ENCODE data around the gene KIFC3. TPM values are rescaled to one million over a fixed set of nuclear protein-coding genes. Genes with fewer than 3 reads are reported as not detected.

KIFC3 gene
- total RNA-seq, 1 donor from 2014 or later = 15.4 TPM

- H3K4me3 Mint-ChIP-seq (ENCODE audit: unreplicated experiment) = no peak overlapping the region
- H3K4me1 Mint-ChIP-seq (ENCODE audit: unreplicated experiment) = no peaks in the 10 kb centered on the region
These were observed 26.2 kb upstream of the KIFC3 start for GRCh38 chr16:57828272-57829161.

GRCh38 chr16:57826706-57827625 lies 24.7 kb upstream of the KIFC3 start:
- no peaks in the 10 kb centered on the region for H3K36me3 Mint-ChIP-seq (ENCODE audit: low read depth, unreplicated experiment)
- H3K27me3 Mint-ChIP-seq (ENCODE audit: unreplicated experiment) = peaks cover 3% of the 10 kb centered on the region
- H3K27ac Mint-ChIP-seq (ENCODE audit: unreplicated experiment) = no peak overlapping the region
- DNase-seq (ENCODE audit: low spot score) = no peak
- no peak overlapping the region for H3K4me3 Mint-ChIP-seq (ENCODE audit: unreplicated experiment)
- H3K9me3 Mint-ChIP-seq (ENCODE audit: unreplicated experiment) = no peaks in the 10 kb centered on the region
- TF ChIP-seq CTCF (IDR thresholded peaks at IDR 0.05; ENCODE audit: unreplicated experiment) = no peak
- no peaks in the 10 kb centered on the region for H3K4me1 Mint-ChIP-seq (ENCODE audit: unreplicated experiment)

More at GRCh38 chr16:57828272-57829161, 26.2 kb upstream of the KIFC3 start:
- no peaks in the 10 kb centered on the region for H3K9me3 Mint-ChIP-seq (ENCODE audit: unreplicated experiment)
- no peaks in the 10 kb centered on the region for H3K36me3 Mint-ChIP-seq (ENCODE audit: low read depth, unreplicated experiment)
- H3K27ac Mint-ChIP-seq (ENCODE audit: unreplicated experiment) = no peak overlapping the region
- TF ChIP-seq CTCF (IDR thresholded peaks at IDR 0.05; ENCODE audit: unreplicated experiment) = peak; percentile 12
- H3K27me3 Mint-ChIP-seq (ENCODE audit: unreplicated experiment) = peaks cover 3% of the 10 kb centered on the region
- no peak for DNase-seq (ENCODE audit: low spot score)

DNA sequence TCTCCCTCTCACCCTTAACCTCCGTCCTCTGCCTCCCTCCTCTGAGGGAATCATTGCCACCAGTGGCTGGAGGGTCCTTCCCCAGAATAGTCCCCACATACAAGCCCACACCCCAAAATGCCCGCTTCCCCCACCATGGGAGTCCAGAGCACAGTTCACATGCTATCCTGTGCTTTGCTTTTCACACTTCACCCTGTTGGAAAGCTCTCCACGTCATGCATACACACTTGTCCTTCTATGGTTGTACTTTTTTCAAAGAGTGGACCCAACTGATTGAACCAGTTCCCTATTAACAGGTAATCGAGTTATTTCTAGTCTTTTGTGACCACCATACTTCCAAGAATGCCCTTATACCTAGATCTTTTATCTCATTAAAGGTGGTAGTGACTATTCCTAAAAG lies 23.8 kb upstream of the KIFC3 start:
- no peak for DNase-seq (ENCODE audit: low spot score)
- no peak overlapping the region for H3K27ac Mint-ChIP-seq (ENCODE audit: unreplicated experiment)
- no peaks in the 10 kb centered on the region for H3K9me3 Mint-ChIP-seq (ENCODE audit: unreplicated experiment)
- H3K4me3 Mint-ChIP-seq (ENCODE audit: unreplicated experiment) = no peak overlapping the region
- H3K27me3 Mint-ChIP-seq (ENCODE audit: unreplicated experiment) = peaks cover 3% of the 10 kb centered on the region
- no peaks in the 10 kb centered on the region for H3K4me1 Mint-ChIP-seq (ENCODE audit: unreplicated experiment)
- TF ChIP-seq CTCF (IDR thresholded peaks at IDR 0.05; ENCODE audit: unreplicated experiment) = no peak
- no peaks in the 10 kb centered on the region for H3K36me3 Mint-ChIP-seq (ENCODE audit: low read depth, unreplicated experiment)

DNA sequence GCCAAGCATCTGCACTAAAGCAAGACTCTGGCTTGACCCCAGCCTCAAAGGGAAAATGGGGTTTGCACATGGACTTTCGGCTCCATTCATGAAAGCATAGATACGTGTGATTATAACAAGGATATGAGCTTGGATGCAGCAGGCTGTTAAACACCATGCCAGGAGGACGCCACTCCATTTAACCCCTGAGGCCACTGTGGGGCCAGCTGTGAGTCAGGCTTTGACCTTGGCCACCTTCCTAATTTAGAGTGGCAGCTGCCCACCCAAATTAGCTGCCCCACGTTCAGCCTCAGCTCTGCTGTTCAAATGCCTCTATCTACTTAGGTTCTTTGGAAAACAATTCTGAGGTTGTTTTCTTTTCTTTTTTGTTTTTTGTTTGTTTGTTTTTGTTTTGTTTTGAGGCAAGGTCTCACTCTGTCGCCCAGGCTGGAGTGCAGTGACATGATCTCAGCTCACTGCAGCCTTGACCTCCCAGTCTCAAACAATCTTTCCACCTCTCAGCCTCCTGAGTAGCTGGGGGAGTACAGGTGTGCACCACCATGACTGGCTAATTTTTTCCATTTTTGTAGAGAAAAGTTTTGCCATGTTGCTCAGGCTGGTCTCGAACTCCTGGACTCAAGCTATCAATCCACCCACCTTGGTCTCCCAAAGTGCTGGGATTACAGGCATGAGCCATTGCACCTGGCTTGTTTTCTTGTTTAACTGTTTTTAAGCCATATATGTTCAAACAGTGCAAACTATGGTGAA lies 23.2 kb upstream of the KIFC3 start:
- no peak overlapping the region for H3K4me3 Mint-ChIP-seq (ENCODE audit: unreplicated experiment)

More for the DNA sequence above, 23.2 kb upstream of the KIFC3 start:
- H3K4me1 Mint-ChIP-seq (ENCODE audit: unreplicated experiment) = no peaks in the 10 kb centered on the region
- no peak for DNase-seq (ENCODE audit: low spot score)
- no peaks in the 10 kb centered on the region for H3K9me3 Mint-ChIP-seq (ENCODE audit: unreplicated experiment)
- TF ChIP-seq CTCF (IDR thresholded peaks at IDR 0.05; ENCODE audit: unreplicated experiment) = no peak
- peaks cover 3% of the 10 kb centered on the region for H3K27me3 Mint-ChIP-seq (ENCODE audit: unreplicated experiment)
- H3K36me3 Mint-ChIP-seq (ENCODE audit: low read depth, unreplicated experiment) = no peaks in the 10 kb centered on the region
- H3K27ac Mint-ChIP-seq (ENCODE audit: unreplicated experiment) = no peak overlapping the region

All from endothelial cell (in vitro differentiated cells).